HepG2 (cell line): ENCODE data around the gene CTCF. TPM values are rescaled to one million over a fixed set of nuclear protein-coding genes. Genes with fewer than 3 reads are reported as not detected.
A peak's percentile ranks its signal among the peaks of the same experiment; 100 is the strongest.

Experiments used
- CSRNP1 ChIP-seq: sonication (generic); formaldehyde crosslinking; IDR thresholded peaks from 2 replicates; pipeline ENCODE4 v1.8.1; 2023; ENCODE audit warnings: mild to moderate bottlenecking, missing genetic modification reagents
- ETV5 ChIP-seq: IDR thresholded peaks from 2 replicates; pipeline ENCODE4 v1.6.1; 2018; ENCODE audit warnings: missing biosample characterization, missing genetic modification reagents, inconsistent platforms, borderline replicate concordance
- FOXP4 ChIP-seq: sonication (generic); formaldehyde crosslinking; IDR thresholded peaks from 2 replicates; pipeline ENCODE4 v1.4.0; 2020; ENCODE audit warnings: missing genetic modification reagents
- KAT7 ChIP-seq: IDR thresholded peaks from 2 replicates; pipeline ENCODE4 v1.6.1; 2018; ENCODE audit warnings: borderline replicate concordance, missing compliant biosample characterization
- MTA1 ChIP-seq: sonication (generic); formaldehyde crosslinking; IDR thresholded peaks from 2 replicates; pipeline ENCODE4 v1.4.0; 2020; ENCODE audit warnings: missing genetic modification reagents, mild to moderate bottlenecking, borderline replicate concordance
- POLR2G ChIP-seq: fragments of 200-400 bp; formaldehyde crosslinking; IDR thresholded peaks from 2 replicates; pipeline ENCODE4 v1.6.1; 2018; ENCODE audit warnings: mild to moderate bottlenecking, low read depth, low read length, moderate library complexity
- RFXANK ChIP-seq: IDR thresholded peaks from 2 replicates; pipeline ENCODE4 v1.6.1; 2016
- SRY ChIP-seq: sonication (generic); formaldehyde crosslinking; IDR thresholded peaks from 2 replicates; pipeline ENCODE4 v1.8.0; 2022; ENCODE audit warnings: mild to moderate bottlenecking, missing genetic modification reagents
- USF2 ChIP-seq, 2 experiments: sonication (generic) in 1 of 2; formaldehyde crosslinking in 1 of 2; IDR thresholded peaks; 2 replicates each; pipeline versions ENCODE4 v1.5.1 to v1.6.1; 2011 to 2020; ENCODE audit warnings: borderline replicate concordance in 1 of 2, low read depth in 1 of 2, low read length in 1 of 2, mild to moderate bottlenecking in 1 of 2, missing genetic modification reagents in 1 of 2, moderate library complexity in 1 of 2
- ZFAT ChIP-seq: sonication (generic); formaldehyde crosslinking; conservative IDR thresholded peaks from 2 replicates; pipeline ENCODE4 v1.8.1; 2023; ENCODE audit warnings: missing genetic modification reagents, inconsistent platforms
- ZMYM2 ChIP-seq: sonication (generic); formaldehyde crosslinking; IDR thresholded peaks from 2 replicates; pipeline ENCODE4 v1.8.0; 2022; ENCODE audit warnings: mild to moderate bottlenecking, missing genetic modification reagents
- ZNF10 ChIP-seq: sonication (generic); formaldehyde crosslinking; IDR thresholded peaks from 2 replicates; pipeline ENCODE4 v1.4.0; 2020; ENCODE audit warnings: mild to moderate bottlenecking, low read depth, missing genetic modification reagents, borderline replicate concordance
- ZNF12 ChIP-seq: sonication (generic); formaldehyde crosslinking; IDR thresholded peaks from 2 replicates; pipeline ENCODE4 v1.5.0; 2020; ENCODE audit warnings: missing genetic modification reagents
- ZNF235 ChIP-seq: sonication (generic); formaldehyde crosslinking; IDR thresholded peaks from 2 replicates; pipeline ENCODE4 v1.8.1; 2023; ENCODE audit warnings: mild to moderate bottlenecking, missing genetic modification reagents, borderline replicate concordance
- ZNF281 ChIP-seq: sonication (generic); formaldehyde crosslinking; IDR thresholded peaks from 2 replicates; pipeline ENCODE4 v1.4.0; 2020; ENCODE audit warnings: missing genetic modification reagents, borderline replicate concordance
- ZNF331 ChIP-seq: sonication (generic); formaldehyde crosslinking; IDR thresholded peaks from 2 replicates; pipeline ENCODE4 v1.4.0; 2020; ENCODE audit warnings: missing genetic modification reagents
- ZNF703 ChIP-seq: sonication (generic); formaldehyde crosslinking; IDR thresholded peaks from 2 replicates; pipeline ENCODE4 v1.5.1; 2020; ENCODE audit warnings: missing genetic modification reagents, mild to moderate bottlenecking, moderate library complexity, borderline replicate concordance
- ZNF792 ChIP-seq: IDR thresholded peaks from 2 replicates; pipeline ENCODE4 v1.6.1; 2016
- polyA plus RNA-seq, 8 experiments: library from polyadenylated mRNA; depleted of rRNA in 3 of 8; stranded (reverse) in 7 of 8; unstranded in 1 of 8; fragments of >200 nt; fragmentation: Illumina TruSeq in 4 of 8; extraction: Trizol in 4 of 8; gene quantifications; 2 replicates each; pipeline versions ENCODE4 v1.2.1 to v1.2.3, GENCODE V29; 2011 to 2016; ENCODE audit warnings: low read depth in 4 of 8, missing spikeins in 1 of 8, mixed read lengths in 1 of 8; ENCODE audit not compliant: insufficient read depth in 1 of 8
- total RNA-seq, 5 experiments: library from RNA; depleted of rRNA; stranded (reverse); fragments of >200 nt; fragmentation: Illumina TruSeq; extraction: Trizol; gene quantifications; 2 replicates each; pipeline ENCODE4 v1.2.3, GENCODE V29; 2016; ENCODE audit warnings: low read depth in 1 of 5

Gene CTCF
- total and polyA plus RNA-seq, 2 of the 13 experiments (the other 11 are each of a cell fraction or from before 2014, with no cell fraction given), result 19.5 to 37.5 TPM

- TF ChIP-seq ZNF792 (no peak), RFXANK (CRISPR knock-in tag) (no peak), ZNF281 (CRISPR knock-in tag) (peak; percentile 57; the same call in 1 of the 2 replicates), ZNF235 (CRISPR knock-in tag) (0 out of 2 replicates have a peak, but pooled peaks have one; percentile 63), ZNF12 (no peak), KAT7 (CRISPR knock-in tag) (0 out of 2 replicates have a peak, but pooled peaks have one; percentile 21), ZMYM2 (CRISPR knock-in tag) (no peak), CSRNP1 (peak; percentile 86), USF2 (IDR thresholded peaks at IDR 0.05; ENCODE audit: low read depth, low read length) (no peak), USF2 (CRISPR knock-in tag; IDR thresholded peaks at IDR 0.05; ENCODE audit: borderline replicate concordance) (no peak), ZFAT (CRISPR knock-in tag) (0 out of 2 replicates have a peak, but pooled peaks have one; percentile 45), ZNF703 (CRISPR knock-in tag) (peak; percentile 77; the same call in 1 of the 2 replicates), MTA1 (CRISPR knock-in tag) (no peak), ZNF331 (peak; percentile 20; the same call in 1 of the 2 replicates), FOXP4 (CRISPR knock-in tag) (0 out of 2 replicates have a peak, but pooled peaks have one; percentile 24), POLR2G (peak; percentile 62), ETV5 (no peak), SRY (peak; percentile 61; the same call in 1 of the 2 replicates), ZNF10 (no peak)
Measured at GRCh38 chr16:67528870-67529581, 33.3 kb upstream of the CTCF start (continued).
